GM06990 (cell line): ENCODE measurements around the gene ERN1.

Experiments
- DNase-seq: peaks from one replicate; pipeline ENCODE4 v3.0.0-alpha.2; 2011; ENCODE audit not compliant: insufficient read length; ENCODE audit errors: extremely low read depth
- H3K27me3 ChIP-seq: replicated peaks from 2 replicates; pipeline ENCODE4 v1.6.0; 2011; ENCODE audit warnings: low read length; ENCODE audit not compliant: control insufficient read depth, insufficient read depth
- H3K36me3 ChIP-seq: 2 replicates; pipeline ENCODE4 v1.5.1; 2011; ENCODE audit warnings: low read length; ENCODE audit not compliant: control insufficient read depth, insufficient read depth
- H3K4me3 ChIP-seq: replicated peaks from 2 replicates; pipeline ENCODE4 v1.5.1; 2011; ENCODE audit warnings: low read depth, mild to moderate bottlenecking, control low read depth, low read length
- CTCF ChIP-seq: IDR thresholded peaks from 2 replicates; pipeline ENCODE4 v1.5.1; 2011; ENCODE audit warnings: low read length, control low read depth, mild to moderate bottlenecking, inconsistent platforms; ENCODE audit not compliant: insufficient read depth, poor library complexity, severe bottlenecking

The ERN1 gene

DNA sequence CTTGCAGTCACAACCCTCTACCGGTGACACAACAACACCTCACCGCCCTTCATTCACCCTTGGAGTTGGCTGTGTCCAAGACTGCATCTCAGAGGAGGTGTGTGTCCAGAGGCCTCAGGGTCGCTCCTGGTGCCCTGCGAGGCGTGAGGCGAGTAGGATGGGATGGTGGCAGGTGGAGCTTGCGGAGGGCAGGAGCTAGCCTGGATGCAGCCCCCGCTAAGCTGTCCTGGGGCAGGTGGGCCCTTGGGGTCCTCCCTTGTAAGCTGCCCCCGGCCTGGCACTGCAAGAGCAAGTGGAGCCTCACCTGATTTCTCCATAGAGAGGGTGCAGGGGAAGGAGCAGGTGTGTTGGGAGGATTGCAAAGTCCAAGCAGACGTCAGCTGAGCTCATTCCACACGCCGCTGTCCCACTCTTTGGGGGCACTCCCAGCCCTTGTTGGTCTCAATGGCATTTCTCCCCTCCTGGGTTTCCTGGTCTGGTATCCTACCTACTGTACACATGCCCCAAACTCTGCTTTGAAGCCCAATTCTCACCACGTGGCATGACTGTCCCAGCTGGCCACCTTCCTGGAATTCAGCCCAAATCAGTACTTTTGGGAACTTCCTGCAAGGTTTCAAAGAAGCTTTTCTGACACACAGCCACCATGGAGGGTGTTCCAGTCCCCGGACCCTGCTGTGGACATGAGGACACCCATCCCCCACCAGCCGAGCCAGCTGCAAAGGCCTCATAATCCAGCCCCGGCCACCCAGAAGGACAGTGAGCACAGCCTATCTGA lies 91.4 kb downstream of the ERN1 start:
- DNase-seq, result no peak
- H3K36me3 ChIP-seq, result peaks cover 24% of the 10 kb centered on the region
- no peak overlapping the region for H3K4me3 ChIP-seq
- TF ChIP-seq CTCF, result no peak
- H3K27me3 ChIP-seq, result no peaks in the 10 kb centered on the region

GRCh38 chr17:64037802-64038201 lies 92.1 kb downstream of the ERN1 start:
- DNase-seq, result no peak
- TF ChIP-seq CTCF, result no peak
- Histone ChIP-seq H3K4me3 (no peak overlapping the region), H3K36me3 (peaks cover 19% of the 10 kb centered on the region), H3K27me3 (no peaks in the 10 kb centered on the region)

- no peaks in the 10 kb centered on the region for H3K27me3 ChIP-seq
- DNase-seq, result no peak
- TF ChIP-seq CTCF, result no peak
- no peak overlapping the region for H3K4me3 ChIP-seq
- H3K36me3 ChIP-seq, result peaks cover 18% of the 10 kb centered on the region
Measured at GRCh38 chr17:64037180-64037579, 92.8 kb downstream of the ERN1 start.

DNA sequence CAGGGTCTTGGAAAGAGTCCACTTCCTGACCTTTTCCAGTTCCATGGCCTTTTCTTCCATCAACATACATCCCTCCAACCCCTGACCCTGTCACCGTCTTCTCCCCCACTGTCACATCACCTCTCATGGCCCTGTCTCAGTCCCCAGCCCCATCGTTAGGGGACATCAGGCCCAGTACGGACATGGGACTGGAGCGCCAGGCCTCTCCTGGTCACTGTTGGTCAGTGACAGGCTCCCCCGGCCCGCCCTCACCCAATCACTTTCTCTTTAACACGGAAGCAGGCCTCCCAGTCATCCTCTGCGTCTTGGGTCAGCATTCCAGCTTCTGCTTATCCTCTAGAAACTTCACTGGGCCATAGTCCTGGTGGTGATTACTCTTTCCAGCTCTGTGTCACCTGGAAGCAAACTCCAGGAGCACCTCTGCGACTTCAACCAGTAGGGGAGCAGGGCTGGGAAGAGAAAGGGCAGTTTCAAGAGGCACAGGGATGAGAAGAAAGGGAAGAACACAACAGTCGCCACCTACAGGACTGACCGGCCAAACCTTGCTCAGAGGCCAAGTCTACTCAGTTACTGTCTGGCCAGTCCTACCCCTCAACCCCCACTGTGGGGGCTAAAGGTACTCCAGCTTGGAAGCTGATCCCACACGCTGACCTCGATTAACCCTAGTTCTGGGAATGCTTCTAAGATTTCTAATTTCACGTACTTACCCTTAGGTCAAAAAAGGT lies 93.6 kb downstream of the ERN1 start:
- Histone ChIP-seq H3K27me3 (no peaks in the 10 kb centered on the region), H3K36me3 (peaks cover 14% of the 10 kb centered on the region), H3K4me3 (no peak overlapping the region)
- TF ChIP-seq CTCF, result peak; percentile 19
- DNase-seq, result no peak

DNA sequence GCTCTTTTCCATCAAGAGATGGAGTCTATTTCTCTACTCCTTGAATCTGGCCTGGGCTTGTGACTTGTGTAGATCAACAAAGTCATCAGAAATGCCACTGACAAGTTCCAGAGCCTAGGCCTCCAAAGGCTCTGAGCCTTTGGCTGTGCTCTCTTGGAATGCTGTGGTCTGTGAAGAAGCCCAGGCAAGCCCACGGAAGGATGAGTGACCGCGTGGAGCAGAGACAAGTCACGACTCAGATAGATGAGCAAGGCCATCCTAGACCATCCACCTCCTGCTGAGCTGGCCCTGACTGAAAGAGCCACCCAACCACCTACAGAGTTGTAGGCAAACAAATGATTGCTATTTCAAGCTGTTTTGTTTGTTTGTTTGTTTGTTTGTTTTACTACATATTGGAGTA lies 97.9 kb downstream of the ERN1 start:
- peaks cover 2% of the 10 kb centered on the region; the same call in 1 of the 2 replicates for H3K36me3 ChIP-seq
- TF ChIP-seq CTCF, result no peak
- H3K27me3 ChIP-seq, result no peaks in the 10 kb centered on the region
- DNase-seq, result no peak
- H3K4me3 ChIP-seq, result no peak overlapping the region
